ENCODE results near the gene CNTNAP2.

The CNTNAP2 gene

GRCh38 chr7:146736446-146737190, 620.0 kb downstream of the CNTNAP2 start:
- H3K27ac ChIP-seq, result no peak overlapping the region
- peak; percentile 79 for TF ChIP-seq CTCF (conservative IDR thresholded peaks at IDR 0.05)

- no peak for TF ChIP-seq CTCF (conservative IDR thresholded peaks at IDR 0.05)
- H3K27ac ChIP-seq, result no peak overlapping the region
These were observed 623.4 kb downstream of the CNTNAP2 start for GRCh38 chr7:146740039-146740438.

- no peak for TF ChIP-seq CTCF (conservative IDR thresholded peaks at IDR 0.05)
- no peak overlapping the region for H3K27ac ChIP-seq
These were observed 625.3 kb downstream of the CNTNAP2 start for GRCh38 chr7:146741911-146742310.

GRCh38 chr7:146754385-146754784, 637.8 kb downstream of the CNTNAP2 start:
- no peak overlapping the region for H3K27ac ChIP-seq
- TF ChIP-seq CTCF (conservative IDR thresholded peaks at IDR 0.05), result no peak

- H3K27ac ChIP-seq, result no peak overlapping the region
- no peak for TF ChIP-seq CTCF (conservative IDR thresholded peaks at IDR 0.05)
These were observed 639.0 kb downstream of the CNTNAP2 start for GRCh38 chr7:146755585-146755984.

GRCh38 chr7:146764458-146764857, 647.9 kb downstream of the CNTNAP2 start:
- H3K27ac ChIP-seq, result no peak overlapping the region
- TF ChIP-seq CTCF (conservative IDR thresholded peaks at IDR 0.05), result no peak

GRCh38 chr7:146768957-146769356, 652.4 kb downstream of the CNTNAP2 start:
- TF ChIP-seq CTCF (conservative IDR thresholded peaks at IDR 0.05), result no peak
- no peak overlapping the region for H3K27ac ChIP-seq

All from VCaP (cell line).